Mesothelial cell of epicardium (in vitro differentiated cells): ENCODE results near the gene APAF1. TPM values are rescaled to one million over a fixed set of nuclear protein-coding genes. Genes with fewer than 3 reads are reported as not detected.

Experiments used
- DNase-seq, 2 experiments: peaks; one replicate each; pipeline ENCODE4 v3.0.0; 2021; ENCODE audit warnings: low spot score in 2 of 2; ENCODE audit not compliant: unreplicated experiment in 2 of 2
- H3K27ac Mint-ChIP-seq: 2 replicates; pipeline ENCODE4 v1.8.0; 2021; ENCODE audit warnings: mixed read lengths
- H3K27me3 Mint-ChIP-seq: 2 replicates; pipeline ENCODE4 v1.8.0; 2021; ENCODE audit warnings: low read depth, mixed read lengths
- H3K36me3 Mint-ChIP-seq: 2 replicates; pipeline ENCODE4 v1.8.0; 2021; ENCODE audit warnings: mixed read lengths
- H3K4me1 Mint-ChIP-seq: 2 replicates; pipeline ENCODE4 v1.8.0; 2021; ENCODE audit warnings: mixed read lengths
- H3K4me3 Mint-ChIP-seq: 2 replicates; pipeline ENCODE4 v1.8.0; 2021; ENCODE audit warnings: mild to moderate bottlenecking, moderate library complexity, mixed read lengths
- H3K9me3 Mint-ChIP-seq: 2 replicates; pipeline ENCODE4 v1.8.0; 2021; ENCODE audit warnings: mixed read lengths
- total RNA-seq: library from RNA; stranded (reverse); gene quantifications from 3 replicates; pipeline ENCODE4 v1.2.1, GENCODE V29; 2021
- TF ChIP-seq, protein P1 (sequence below): fragments of 200-600 bp; sonication (generic); IDR thresholded peaks from one replicate; pipeline ENCODE4 v1.5.0; 2021; ENCODE audit warnings: antibody characterized with exemption; ENCODE audit not compliant: unreplicated experiment

The APAF1 gene
- total RNA-seq, 1 donor from 2014 or later = 25.9 TPM

DNA sequence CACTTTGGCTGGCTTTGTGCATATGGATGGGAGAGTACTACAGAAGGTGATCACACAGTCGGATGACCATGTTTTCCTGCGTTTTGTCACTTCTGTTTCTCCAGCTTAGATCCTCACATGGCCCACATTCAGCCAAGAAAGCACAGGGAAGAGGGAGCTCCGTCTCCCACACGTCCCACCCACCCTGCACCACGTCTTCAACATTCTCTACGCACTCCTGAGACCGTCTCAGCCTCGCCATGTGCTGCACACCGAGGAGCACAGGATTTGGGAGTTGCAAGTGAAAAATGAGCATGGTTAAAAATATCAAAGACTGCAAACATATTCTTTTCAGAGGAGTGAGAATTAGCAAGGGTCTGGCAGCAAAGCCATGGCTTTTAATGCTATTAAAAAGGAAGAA lies 122.2 kb downstream of the APAF1 start:
- no peak overlapping the region for H3K27ac Mint-ChIP-seq
- no peak for DNase-seq
- peaks cover 16% of the 10 kb centered on the region for H3K27me3 Mint-ChIP-seq
- H3K36me3 Mint-ChIP-seq = no peaks in the 10 kb centered on the region
- H3K4me3 Mint-ChIP-seq = no peak overlapping the region
- no peaks in the 10 kb centered on the region for H3K4me1 Mint-ChIP-seq
- H3K9me3 Mint-ChIP-seq = peaks cover 6% of the 10 kb centered on the region
- TF ChIP-seq, protein P1, sequence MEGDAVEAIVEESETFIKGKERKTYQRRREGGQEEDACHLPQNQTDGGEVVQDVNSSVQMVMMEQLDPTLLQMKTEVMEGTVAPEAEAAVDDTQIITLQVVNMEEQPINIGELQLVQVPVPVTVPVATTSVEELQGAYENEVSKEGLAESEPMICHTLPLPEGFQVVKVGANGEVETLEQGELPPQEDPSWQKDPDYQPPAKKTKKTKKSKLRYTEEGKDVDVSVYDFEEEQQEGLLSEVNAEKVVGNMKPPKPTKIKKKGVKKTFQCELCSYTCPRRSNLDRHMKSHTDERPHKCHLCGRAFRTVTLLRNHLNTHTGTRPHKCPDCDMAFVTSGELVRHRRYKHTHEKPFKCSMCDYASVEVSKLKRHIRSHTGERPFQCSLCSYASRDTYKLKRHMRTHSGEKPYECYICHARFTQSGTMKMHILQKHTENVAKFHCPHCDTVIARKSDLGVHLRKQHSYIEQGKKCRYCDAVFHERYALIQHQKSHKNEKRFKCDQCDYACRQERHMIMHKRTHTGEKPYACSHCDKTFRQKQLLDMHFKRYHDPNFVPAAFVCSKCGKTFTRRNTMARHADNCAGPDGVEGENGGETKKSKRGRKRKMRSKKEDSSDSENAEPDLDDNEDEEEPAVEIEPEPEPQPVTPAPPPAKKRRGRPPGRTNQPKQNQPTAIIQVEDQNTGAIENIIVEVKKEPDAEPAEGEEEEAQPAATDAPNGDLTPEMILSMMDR = no peak

GRCh38 chr12:98769068-98769467 lies 124.0 kb downstream of the APAF1 start:
- peaks cover 7% of the 10 kb centered on the region for H3K9me3 Mint-ChIP-seq
- H3K36me3 Mint-ChIP-seq = no peaks in the 10 kb centered on the region

GRCh38 chr12:98770230-98770629 lies 125.1 kb downstream of the APAF1 start:
- peaks cover 2% of the 10 kb centered on the region for H3K27me3 Mint-ChIP-seq
- no peak for DNase-seq
- peaks cover 7% of the 10 kb centered on the region for H3K9me3 Mint-ChIP-seq
- H3K27ac Mint-ChIP-seq = no peak overlapping the region
- H3K4me3 Mint-ChIP-seq = no peak overlapping the region
- TF ChIP-seq, protein P1 = no peak
- H3K4me1 Mint-ChIP-seq = no peaks in the 10 kb centered on the region
- H3K36me3 Mint-ChIP-seq = no peaks in the 10 kb centered on the region

More at GRCh38 chr12:98769068-98769467, 124.0 kb downstream of the APAF1 start:
- TF ChIP-seq, protein P1 = no peak
- peaks cover 7% of the 10 kb centered on the region for H3K27me3 Mint-ChIP-seq
- H3K4me1 Mint-ChIP-seq = no peaks in the 10 kb centered on the region
- no peak for DNase-seq
- H3K27ac Mint-ChIP-seq = no peak overlapping the region
- no peak overlapping the region for H3K4me3 Mint-ChIP-seq

- no peak overlapping the region for H3K27ac Mint-ChIP-seq
- H3K4me3 Mint-ChIP-seq = no peak overlapping the region
- TF ChIP-seq, protein P1 = no peak
- H3K27me3 Mint-ChIP-seq = peaks cover 2% of the 10 kb centered on the region
- DNase-seq = no peak
- H3K4me1 Mint-ChIP-seq = no peaks in the 10 kb centered on the region
- H3K9me3 Mint-ChIP-seq = peaks cover 7% of the 10 kb centered on the region
- H3K36me3 Mint-ChIP-seq = no peaks in the 10 kb centered on the region
These were observed 127.0 kb downstream of the APAF1 start for GRCh38 chr12:98771811-98772752.

- no peak overlapping the region for H3K27ac Mint-ChIP-seq
- no peaks in the 10 kb centered on the region for H3K36me3 Mint-ChIP-seq
- peaks cover under 1% of the 10 kb centered on the region for H3K27me3 Mint-ChIP-seq
- DNase-seq = no peak
- no peak overlapping the region for H3K4me3 Mint-ChIP-seq
- peaks cover 7% of the 10 kb centered on the region for H3K9me3 Mint-ChIP-seq
- TF ChIP-seq, protein P1 = no peak
- H3K4me1 Mint-ChIP-seq = no peaks in the 10 kb centered on the region
These were observed 127.7 kb downstream of the APAF1 start for GRCh38 chr12:98772818-98773217.
